ENCODE data around the gene MATN1. TPM values are rescaled to one million over a fixed set of nuclear protein-coding genes. Genes with fewer than 3 reads are reported as not detected.

The MATN1 gene
- total RNA-seq, 2 donors from 2014 or later: 0.31 to 0.66 TPM

GRCh38 chr1:30749691-30750583, 26.6 kb upstream of the MATN1 start:
- Mint-ChIP-seq H3K36me3 (peaks cover 21 to 44% of the 10 kb centered on the region in 2 donors), H3K9me3 (no peaks in the 10 kb centered on the region), H3K27ac (peak overlapping the region; percentile 98)
- ATAC-seq (peak; percentile 36 to 53), DNase-seq (ENCODE audit: low spot score in 2 of 2) (peak in 1 of 2 donors; percentile 71)

- peak overlapping the region; percentile 98 for H3K27ac Mint-ChIP-seq
- DNase-seq (ENCODE audit: low spot score in 2 of 2): no peak
- no peaks in the 10 kb centered on the region for H3K9me3 Mint-ChIP-seq
- peak; percentile 27 to 55 for ATAC-seq
- peaks cover 18 to 39% of the 10 kb centered on the region in 2 donors for H3K36me3 Mint-ChIP-seq
Measured at GRCh38 chr1:30748699-30749401, 25.5 kb upstream of the MATN1 start.

GRCh38 chr1:30748098-30748698, 24.8 kb upstream of the MATN1 start:
- Mint-ChIP-seq H3K27ac (peak overlapping the region; percentile 98), H3K9me3 (no peaks in the 10 kb centered on the region), H3K36me3 (peaks cover 14 to 39% of the 10 kb centered on the region in 2 donors)
- no peak for DNase-seq (ENCODE audit: low spot score in 2 of 2)
- ATAC-seq: peak in 1 of 2 donors; percentile 1

- Mint-ChIP-seq H3K9me3 (no peaks in the 10 kb centered on the region), H3K27ac (peak overlapping the region; percentile 98), H3K36me3 (peaks cover 10 to 39% of the 10 kb centered on the region in 2 donors)
- ATAC-seq (no peak), DNase-seq (ENCODE audit: low spot score in 2 of 2) (no peak)
Measured at GRCh38 chr1:30747033-30748008, 23.9 kb upstream of the MATN1 start.

GRCh38 chr1:30746212-30747032, 23.0 kb upstream of the MATN1 start:
- ATAC-seq: no peak
- no peak for DNase-seq (ENCODE audit: low spot score in 2 of 2)
- Mint-ChIP-seq H3K36me3 (peaks cover 12 to 43% of the 10 kb centered on the region in 2 donors), H3K27ac (peak overlapping the region; percentile 98), H3K9me3 (no peaks in the 10 kb centered on the region)

GRCh38 chr1:30745834-30746208, 22.4 kb upstream of the MATN1 start:
- no peak for ATAC-seq
- Mint-ChIP-seq H3K36me3 (peaks cover 18 to 49% of the 10 kb centered on the region in 2 donors), H3K9me3 (no peaks in the 10 kb centered on the region), H3K27ac (peak overlapping the region; percentile 98)
- no peak for DNase-seq (ENCODE audit: low spot score in 2 of 2)

GRCh38 chr1:30745156-30745833, 21.9 kb upstream of the MATN1 start:
- Mint-ChIP-seq H3K9me3 (no peaks in the 10 kb centered on the region), H3K36me3 (peaks cover 21 to 54% of the 10 kb centered on the region in 2 donors), H3K27ac (peak overlapping the region; percentile 98)
- no peak for ATAC-seq
- DNase-seq (ENCODE audit: low spot score in 2 of 2): no peak

GRCh38 chr1:30744060-30744756, 20.8 kb upstream of the MATN1 start:
- DNase-seq (ENCODE audit: low spot score in 2 of 2) (peak in 1 of 2 donors; percentile 83), ATAC-seq (peak; percentile 61 to 79)
- peaks cover 21 to 59% of the 10 kb centered on the region in 2 donors for H3K36me3 Mint-ChIP-seq
- peak overlapping the region; percentile 98 for H3K27ac Mint-ChIP-seq
- no peaks in the 10 kb centered on the region for H3K9me3 Mint-ChIP-seq

GRCh38 chr1:30743584-30744059, 20.2 kb upstream of the MATN1 start:
- ATAC-seq (peak; percentile 65 to 77), DNase-seq (ENCODE audit: low spot score in 2 of 2) (no peak)
- no peaks in the 10 kb centered on the region for H3K9me3 Mint-ChIP-seq
- peaks cover 25 to 59% of the 10 kb centered on the region in 2 donors for H3K36me3 Mint-ChIP-seq
- H3K27ac Mint-ChIP-seq: peak overlapping the region; percentile 86 to 98

- Mint-ChIP-seq H3K27ac (peak overlapping the region; percentile 86 to 98), H3K36me3 (peaks cover 30 to 59% of the 10 kb centered on the region in 2 donors), H3K9me3 (no peaks in the 10 kb centered on the region)
- DNase-seq (ENCODE audit: low spot score in 2 of 2): no peak
- no peak for ATAC-seq
Measured at GRCh38 chr1:30742963-30743559, 19.7 kb upstream of the MATN1 start.

GRCh38 chr1:30742300-30742962, 19.0 kb upstream of the MATN1 start:
- Mint-ChIP-seq H3K27ac (peak overlapping the region; percentile 47 to 98), H3K36me3 (peaks cover 31 to 60% of the 10 kb centered on the region in 2 donors), H3K9me3 (no peaks in the 10 kb centered on the region)
- DNase-seq (ENCODE audit: low spot score in 2 of 2) (no peak), ATAC-seq (no peak)

- DNase-seq (ENCODE audit: low spot score in 2 of 2): no peak
- ATAC-seq: no peak
- H3K9me3 Mint-ChIP-seq: no peaks in the 10 kb centered on the region
- peak overlapping the region; percentile 86 to 98 for H3K27ac Mint-ChIP-seq
- peaks cover 24 to 55% of the 10 kb centered on the region in 2 donors for H3K36me3 Mint-ChIP-seq
Measured at GRCh38 chr1:30741239-30741894, 18.0 kb upstream of the MATN1 start.

Data from activated naive CD4-positive, alpha-beta T cell treated with anti-CD3 and anti-CD28 coated beads, Interleukin-2, amount 50 U/mL, for 72 hours (primary cell).